HG03175 (cell line): Measurements from ENCODE around the gene PDE4B.
"Not testable (repeated sequence)": the region's sequence is repeated elsewhere in the genome, so short reads cannot be mapped to it uniquely, and the experiment has no call there.

ENCODE experiments used
- ATAC-seq: cut with Tn5 transposase; IDR thresholded peaks from one replicate; pipeline ENCODE4 v1.9.1; 2021; ENCODE audit warnings: mild to moderate bottlenecking, moderate library complexity; ENCODE audit not compliant: unreplicated experiment

The PDE4B gene

GRCh38 chr1:65949230-65949626 is 156.5 kb downstream of the PDE4B start:
- no peak for ATAC-seq

DNA sequence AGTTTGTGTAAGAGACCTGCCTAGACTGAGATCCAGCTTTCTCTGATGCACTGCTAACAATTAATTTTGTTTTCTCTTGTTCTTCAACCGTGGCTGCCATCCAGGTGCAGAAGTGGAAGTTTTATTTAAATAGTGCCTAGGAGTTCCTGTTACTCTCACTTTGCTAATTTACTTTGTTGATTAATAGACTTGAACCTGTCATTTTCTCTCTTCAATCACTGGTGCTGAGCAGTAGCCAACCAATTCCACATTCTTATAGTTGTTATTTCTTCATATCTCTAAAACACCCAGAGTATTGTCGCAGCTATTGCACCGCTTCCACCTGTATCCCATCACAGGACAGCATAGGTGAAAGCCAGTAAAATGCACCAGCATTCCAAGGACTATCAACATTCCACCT is 157.2 kb downstream of the PDE4B start:
- ATAC-seq = no peak

- ATAC-seq = no peak
Observed at GRCh38 chr1:65952696-65953095, 160.0 kb downstream of the PDE4B start.

DNA sequence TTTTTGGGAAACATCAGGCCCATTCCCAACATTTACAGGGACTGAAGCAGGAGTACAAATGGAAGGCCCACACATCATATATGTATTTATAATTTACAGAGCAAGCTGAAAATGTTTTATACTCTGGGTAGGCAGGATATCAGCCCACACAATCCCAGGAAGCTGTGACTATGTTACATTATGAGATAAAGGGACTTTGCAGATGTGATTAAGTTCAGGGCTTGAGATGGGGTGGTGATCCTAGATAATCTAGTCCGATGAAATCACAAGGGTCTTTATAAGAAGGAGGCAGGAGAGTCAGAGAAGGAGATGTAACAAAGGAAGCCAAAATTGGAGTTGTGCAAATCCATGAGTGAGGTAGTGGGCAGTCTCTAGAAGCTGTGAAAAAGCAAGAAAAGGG is 160.5 kb downstream of the PDE4B start:
- no peak for ATAC-seq

GRCh38 chr1:65955071-65955470 is 162.4 kb downstream of the PDE4B start:
- ATAC-seq = no peak

GRCh38 chr1:65955503-65955902 is 162.8 kb downstream of the PDE4B start:
- ATAC-seq = no peak

- peak; percentile 66 for ATAC-seq
Observed at GRCh38 chr1:65958561-65959350, 166.1 kb downstream of the PDE4B start.

GRCh38 chr1:65959896-65960567 is 167.3 kb downstream of the PDE4B start:
- no peak for ATAC-seq

DNA sequence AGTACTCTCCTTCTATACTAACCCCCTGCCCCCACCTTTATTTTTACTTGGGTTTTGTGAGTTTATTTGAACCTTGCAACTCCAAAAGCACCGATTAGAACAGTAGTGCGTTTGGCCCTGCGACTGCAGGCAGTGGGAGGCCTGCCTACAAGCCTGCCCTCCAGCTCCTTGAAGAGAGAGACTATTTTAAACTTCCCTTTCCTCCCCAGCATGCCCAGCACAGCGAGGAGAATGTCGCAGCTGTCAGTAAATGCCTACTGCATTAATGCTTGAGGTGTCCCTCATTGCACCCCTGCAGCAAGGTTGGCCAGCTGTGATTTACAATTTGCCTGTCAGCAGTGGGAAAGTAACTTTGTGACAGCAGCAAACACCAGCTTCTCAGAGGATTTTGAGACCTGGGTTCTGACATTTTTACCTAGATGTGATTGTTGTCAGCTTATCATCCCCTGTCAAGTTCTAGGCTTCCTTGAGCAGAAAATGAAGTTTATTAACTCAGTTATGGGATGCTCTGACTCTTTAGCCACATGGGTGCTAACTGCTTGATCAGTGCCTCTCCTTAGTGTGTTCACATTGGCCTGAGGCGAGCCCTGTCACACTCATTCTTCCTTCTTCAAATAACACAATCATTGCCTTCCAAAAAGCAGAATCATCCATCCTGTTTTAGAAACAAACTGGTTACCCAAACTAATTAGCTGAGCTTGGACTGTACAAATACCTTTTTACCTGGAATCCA is 170.6 kb downstream of the PDE4B start:
- ATAC-seq = no peak

GRCh38 chr1:65964123-65964522 is 171.4 kb downstream of the PDE4B start:
- ATAC-seq = no peak

DNA sequence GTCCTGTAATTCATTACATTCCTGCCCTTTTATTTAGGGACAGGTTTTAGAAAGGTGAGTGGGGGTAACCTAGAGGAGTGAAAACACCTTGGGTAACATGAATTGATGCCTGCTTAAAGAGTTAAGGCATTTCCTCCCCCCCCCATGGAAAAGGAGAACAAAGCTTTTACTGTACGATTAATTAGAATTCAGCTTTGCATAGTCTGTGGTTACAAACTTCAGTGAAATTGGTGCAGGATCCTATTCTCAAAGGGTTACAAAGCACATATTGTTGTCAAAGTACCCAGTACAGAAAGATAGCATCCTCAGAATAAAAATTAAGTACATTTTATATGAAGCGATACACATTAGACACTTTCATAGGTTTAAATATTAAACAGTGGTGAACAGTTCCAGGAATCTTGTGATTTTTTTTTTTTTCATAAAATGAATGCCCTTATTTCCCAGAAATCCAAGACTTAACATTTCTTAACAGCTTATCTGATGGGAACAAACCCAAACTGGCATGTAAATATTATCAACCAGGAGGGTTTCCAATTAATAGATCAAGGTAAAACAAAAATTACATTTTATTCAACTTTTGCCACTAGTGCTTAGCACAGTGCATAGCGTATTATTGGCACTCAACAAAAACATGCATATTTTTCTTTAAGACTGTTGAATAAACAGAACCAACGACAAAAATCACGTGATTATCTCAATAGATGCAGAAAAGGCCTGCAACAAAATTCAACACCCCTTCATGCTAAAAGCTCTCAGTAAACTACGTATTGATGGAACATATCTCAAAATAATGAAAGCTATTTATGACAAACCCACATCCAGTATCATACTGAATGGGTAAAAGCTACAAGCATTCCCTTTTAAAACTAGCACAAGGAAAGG is 172.7 kb downstream of the PDE4B start:
- ATAC-seq = no peak

- ATAC-seq = not testable (repeated sequence)
Observed at GRCh38 chr1:65967492-65967891, 174.8 kb downstream of the PDE4B start.

DNA sequence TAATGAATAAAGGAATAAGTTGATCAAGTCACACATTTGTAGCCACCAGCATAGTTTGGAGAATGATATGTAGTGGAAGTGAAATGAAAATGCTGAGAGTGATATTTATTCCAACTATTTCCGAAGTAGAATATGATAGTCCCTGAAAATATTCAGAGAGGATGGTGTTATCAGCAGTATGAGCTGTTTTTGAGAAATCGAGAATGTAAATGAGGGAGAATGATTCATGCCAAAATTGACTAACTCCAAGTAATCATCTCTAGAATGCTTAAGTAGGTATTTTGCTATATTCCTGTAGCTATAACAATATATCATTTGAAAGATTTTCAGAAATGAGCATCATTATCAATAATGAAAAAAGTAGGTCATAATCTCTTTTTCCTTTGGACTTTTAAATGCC is 178.9 kb downstream of the PDE4B start:
- no peak for ATAC-seq

DNA sequence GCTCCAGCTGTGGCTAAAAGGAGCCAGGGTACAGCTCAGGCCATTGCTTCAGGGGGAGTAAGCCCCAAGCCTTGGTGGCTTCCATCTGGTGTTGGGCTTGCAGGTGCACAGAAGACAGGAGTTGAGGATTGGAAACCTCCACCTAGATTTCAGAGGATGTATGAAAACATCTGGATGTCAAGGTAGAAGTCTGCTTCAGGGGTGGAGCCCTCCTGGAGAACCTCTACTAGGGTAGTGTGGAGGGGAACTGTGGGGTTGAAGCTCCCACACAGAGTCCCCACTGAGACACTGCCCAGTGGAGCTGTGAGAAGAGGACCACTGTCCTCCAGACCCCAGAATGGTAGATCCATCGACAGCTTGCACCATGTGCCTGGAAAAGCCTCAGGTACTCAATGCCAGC is 183.0 kb downstream of the PDE4B start:
- no peak for ATAC-seq

DNA sequence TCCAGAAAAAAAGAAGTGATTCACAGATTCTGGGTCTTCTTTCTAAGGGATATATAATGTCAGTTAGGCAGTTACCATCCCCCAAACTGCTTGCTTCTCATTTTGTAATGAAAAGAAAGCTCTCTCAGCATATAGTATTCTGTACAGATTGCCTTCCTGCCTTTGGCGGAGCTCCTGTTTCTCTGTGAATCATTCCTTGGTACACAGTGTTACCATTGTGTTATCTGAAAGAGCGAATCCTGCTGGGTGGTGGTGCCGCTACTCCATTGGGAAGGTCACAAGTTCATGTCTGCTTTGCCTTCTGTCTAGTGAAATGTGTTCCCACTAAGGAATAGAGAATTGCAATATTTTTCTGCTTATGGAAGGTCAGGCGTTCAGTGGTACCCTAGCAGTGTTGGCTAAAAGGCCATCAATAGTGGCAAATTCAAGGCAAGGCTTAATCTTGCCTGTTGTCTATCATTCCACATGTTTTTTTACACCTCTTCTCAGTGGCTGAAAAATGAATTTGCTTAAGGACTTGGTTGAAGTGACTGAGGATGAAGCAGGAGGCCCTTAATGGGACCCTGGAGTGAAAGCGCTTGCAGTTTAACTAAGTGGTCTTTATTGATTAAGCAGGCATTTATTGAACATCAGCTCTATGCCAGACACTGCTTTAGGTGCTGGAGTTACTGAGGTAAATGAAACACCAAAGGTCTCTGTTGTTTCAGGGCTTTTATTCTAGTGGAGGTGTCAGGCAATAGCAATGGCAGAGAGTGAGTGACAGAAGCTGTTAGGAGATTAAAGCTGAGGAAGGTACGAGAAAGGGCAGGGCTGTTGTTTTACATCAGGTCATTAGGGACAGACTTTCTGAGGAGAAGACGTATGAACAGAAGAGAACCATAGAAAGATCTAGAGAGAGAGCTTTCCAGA is 186.7 kb downstream of the PDE4B start:
- ATAC-seq = no peak

DNA sequence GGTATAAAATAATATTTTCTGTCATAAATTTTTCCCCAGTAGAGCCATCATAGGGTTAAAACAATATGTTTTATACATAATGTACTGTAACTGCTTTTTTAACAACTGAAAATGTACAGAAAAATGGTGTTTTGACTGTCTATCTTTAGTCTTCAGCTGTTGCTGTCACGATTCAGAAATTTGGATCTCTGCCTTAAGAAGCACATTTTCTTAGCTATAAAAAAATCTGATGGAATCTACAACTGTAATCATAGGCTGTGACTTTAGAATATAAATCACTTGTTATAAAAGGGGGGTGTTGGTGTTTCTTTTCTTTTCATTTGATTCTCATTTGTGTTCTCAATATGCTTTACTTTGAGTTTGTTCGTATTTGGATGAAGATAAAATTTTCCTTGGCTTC is 187.5 kb downstream of the PDE4B start:
- ATAC-seq = no peak

DNA sequence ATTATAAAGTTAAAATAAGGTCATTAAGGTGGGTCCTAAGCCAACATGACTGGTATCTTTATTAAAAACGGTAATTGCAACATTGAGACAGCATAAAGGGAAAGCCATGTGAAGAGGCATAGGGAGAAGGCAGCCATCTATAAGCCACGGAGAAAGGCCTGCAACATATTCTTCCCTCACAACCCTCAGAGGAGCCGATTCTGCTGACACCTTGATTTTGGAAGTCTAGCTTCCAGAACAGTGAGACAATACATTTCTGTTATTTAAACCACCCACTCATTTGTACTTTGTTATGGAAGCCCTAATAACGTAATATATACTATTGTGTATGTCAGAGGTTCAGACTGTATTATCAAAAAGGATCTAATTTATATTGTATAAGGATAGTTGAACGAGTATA is 190.8 kb downstream of the PDE4B start:
- ATAC-seq = no peak

DNA sequence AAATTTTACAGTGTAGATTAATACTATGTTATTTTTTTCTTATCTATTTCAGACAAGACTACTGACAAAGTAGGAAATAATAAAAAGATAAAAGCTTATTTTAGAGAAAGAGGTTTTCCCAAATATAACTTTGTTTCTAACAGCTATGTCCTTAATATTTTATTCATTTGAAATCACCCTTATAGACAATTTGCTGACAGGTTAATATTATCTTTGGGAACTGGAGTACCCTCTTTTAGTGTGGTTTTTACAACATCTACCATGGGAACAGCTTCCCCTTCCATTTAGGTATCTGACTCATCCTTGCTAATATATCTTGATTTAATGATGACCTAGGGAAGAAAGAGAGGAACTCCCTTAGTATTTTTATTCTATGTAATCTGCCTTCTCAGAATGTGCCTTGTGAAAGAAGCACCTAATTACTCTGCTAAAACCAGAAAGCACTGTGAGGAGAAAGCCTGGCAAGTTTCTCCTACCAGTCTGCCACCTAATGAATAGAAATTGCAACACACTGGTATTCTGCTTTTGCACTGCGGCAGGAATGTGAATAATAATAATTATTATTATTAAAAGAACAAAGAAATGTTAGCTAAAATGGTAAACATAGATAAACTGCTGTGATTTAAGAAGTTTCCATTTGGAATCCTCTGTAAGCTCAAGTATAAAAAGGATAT is 192.8 kb downstream of the PDE4B start:
- no peak for ATAC-seq

GRCh38 chr1:65986146-65986545 is 193.5 kb downstream of the PDE4B start:
- no peak for ATAC-seq
